DOHH2 (cell line): ENCODE measurements around the gene ZNF236.

Experiments used
- H3F3A ChIP-seq: fragments of 200-600 bp; sonication (generic), shearing (Covaris generic); 2 replicates; pipeline ENCODE4 v1.6.0; 2016; ENCODE audit warnings: antibody characterized with exemption, mild to moderate bottlenecking; ENCODE audit not compliant: control insufficient read depth, insufficient read depth
- H3K27ac ChIP-seq: fragments of 200-600 bp; sonication (generic); 2 replicates; pipeline ENCODE4 v1.5.1; 2014; ENCODE audit warnings: low read depth, mild to moderate bottlenecking, low read length, moderate library complexity
- H3K27me3 ChIP-seq: fragments of 200-600 bp; sonication (generic); 2 replicates; pipeline ENCODE4 v1.6.1; 2014; ENCODE audit warnings: mild to moderate bottlenecking, low read length, mixed read lengths; ENCODE audit not compliant: control insufficient read depth
- H3K36me3 ChIP-seq: fragments of 200-600 bp; sonication (generic); 2 replicates; pipeline ENCODE4 v1.6.1; 2014; ENCODE audit warnings: mild to moderate bottlenecking, low read length, moderate library complexity, mixed read lengths; ENCODE audit not compliant: control insufficient read depth
- H3K4me1 ChIP-seq: fragments of 200-600 bp; sonication (generic); 2 replicates; pipeline ENCODE4 v1.6.1; 2014; ENCODE audit warnings: mild to moderate bottlenecking, low read length, mixed read lengths; ENCODE audit not compliant: control insufficient read depth
- H3K4me2 ChIP-seq: fragments of 200-600 bp; sonication (generic); 2 replicates; pipeline ENCODE4 v1.6.0; 2014; ENCODE audit warnings: mild to moderate bottlenecking, low read length, moderate library complexity
- H3K4me3 ChIP-seq: fragments of 200-600 bp; sonication (generic); 2 replicates; pipeline ENCODE4 v1.5.1; 2014; ENCODE audit warnings: mild to moderate bottlenecking, low read length, mixed read lengths
- H3K79me2 ChIP-seq: fragments of 200-600 bp; sonication (generic); 2 replicates; pipeline ENCODE4 v1.6.1; 2014; ENCODE audit warnings: mild to moderate bottlenecking, low read length, mixed read lengths; ENCODE audit not compliant: control insufficient read depth
- H3K9me2 ChIP-seq: fragments of 200-600 bp; sonication (generic); replicated peaks from 2 replicates; pipeline ENCODE4 v1.6.1; 2014; ENCODE audit warnings: mild to moderate bottlenecking, low read length, mixed read lengths; ENCODE audit not compliant: control insufficient read depth
- H3K9me3 ChIP-seq: fragments of 200-600 bp; sonication (generic); 2 replicates; pipeline ENCODE4 v1.6.1; 2014; ENCODE audit warnings: antibody characterized with exemption, low read length, mixed read lengths; ENCODE audit not compliant: control insufficient read depth, insufficient read depth
- H4K20me1 ChIP-seq: fragments of 200-600 bp; sonication (generic); 2 replicates; pipeline ENCODE4 v1.6.0; 2014; ENCODE audit warnings: low read depth, mild to moderate bottlenecking, antibody characterized with exemption, low read length, moderate library complexity; ENCODE audit not compliant: control insufficient read depth, insufficient read depth
- CTCF ChIP-seq: fragments of 200-600 bp; sonication (generic); IDR thresholded peaks from one replicate; pipeline ENCODE4 v1.5.1; 2014; ENCODE audit warnings: antibody characterized with exemption, mild to moderate bottlenecking, low read depth, low read length; ENCODE audit not compliant: poor library complexity, severe bottlenecking
- EZH2phosphoT487 ChIP-seq: fragments of 200-600 bp; sonication (generic); IDR thresholded peaks from 2 replicates; pipeline ENCODE4 v1.6.1; 2017; ENCODE audit warnings: borderline replicate concordance, mild to moderate bottlenecking, antibody characterized with exemption, low read length, moderate library complexity, mixed read lengths

The ZNF236 gene

GRCh38 chr18:76955524-76956170 is 133.3 kb downstream of the ZNF236 start:
- Histone ChIP-seq H3K79me2 (no peaks in the 10 kb centered on the region), H3K4me2 (no peak overlapping the region), H3K27ac (no peak overlapping the region), H3F3A (no peaks in the 10 kb centered on the region), H3K9me3 (no peaks in the 10 kb centered on the region), H4K20me1 (no peaks in the 10 kb centered on the region), H3K4me3 (no peak overlapping the region), H3K9me2 (no peaks in the 10 kb centered on the region), H3K4me1 (peaks cover 2% of the 10 kb centered on the region), H3K36me3 (peaks cover 40% of the 10 kb centered on the region), H3K27me3 (no peaks in the 10 kb centered on the region)
- TF ChIP-seq CTCF (no peak), EZH2phosphoT487 (no peak)

GRCh38 chr18:76956648-76957047 is 134.3 kb downstream of the ZNF236 start:
- Histone ChIP-seq H3F3A (no peaks in the 10 kb centered on the region), H3K4me1 (peaks cover 12% of the 10 kb centered on the region), H3K36me3 (peaks cover 43% of the 10 kb centered on the region), H3K9me2 (no peaks in the 10 kb centered on the region), H3K4me3 (no peak overlapping the region), H3K79me2 (no peaks in the 10 kb centered on the region), H3K9me3 (no peaks in the 10 kb centered on the region), H3K4me2 (no peak overlapping the region), H3K27me3 (no peaks in the 10 kb centered on the region), H4K20me1 (no peaks in the 10 kb centered on the region), H3K27ac (no peak overlapping the region)
- TF ChIP-seq CTCF (no peak), EZH2phosphoT487 (no peak)

- TF ChIP-seq EZH2phosphoT487 (no peak), CTCF (no peak)
- peaks cover 22% of the 10 kb centered on the region for H3K4me1 ChIP-seq
- H3K9me2 ChIP-seq: no peaks in the 10 kb centered on the region
- H3K9me3 ChIP-seq: no peaks in the 10 kb centered on the region
- H3K4me2 ChIP-seq: no peak overlapping the region
- peaks cover 43% of the 10 kb centered on the region for H3K36me3 ChIP-seq
- H3K27me3 ChIP-seq: no peaks in the 10 kb centered on the region
- H3K4me3 ChIP-seq: no peak overlapping the region
- no peaks in the 10 kb centered on the region for H3K79me2 ChIP-seq
- no peak overlapping the region for H3K27ac ChIP-seq
- no peaks in the 10 kb centered on the region for H4K20me1 ChIP-seq
- no peaks in the 10 kb centered on the region for H3F3A ChIP-seq
These were observed 135.3 kb downstream of the ZNF236 start for GRCh38 chr18:76957384-76958355.
